A549 (cell line): ENCODE data around the gene FOXJ3. TPM values are rescaled to one million over a fixed set of nuclear protein-coding genes. Genes with fewer than 3 reads are reported as not detected.

Source experiments
- ATAC-seq, 2 experiments: fragments of 200-7000 bp in 1 of 2; fragments of >200 bp in 1 of 2; cut with Nextera tagmentation in 1 of 2; cut with Tn5 transposase in 1 of 2; 3 replicates each; pipeline versions ENCODE4 v1.8.0 to v1.9.1; 2018 to 2020; ENCODE audit warnings: mild to moderate bottlenecking in 1 of 2, moderate library complexity in 1 of 2
- CTCF ChIA-PET: fragments of 300-600 bp; sonication (Branson Sonifier 250); formaldehyde crosslinking; extraction: SDS; loops from one replicate; lab custom pipeline; 2021; ENCODE audit warnings: antibody characterized with exemption, inconsistent platforms; lab: Yijun Ruan, JAX
- POLR2A ChIA-PET: fragments of 350-600 bp; formaldehyde crosslinking; extraction: SDS; loops from one replicate; lab custom pipeline; 2021; ENCODE audit warnings: antibody characterized with exemption, inconsistent platforms; lab: Yijun Ruan, JAX
- DNase-seq, 2 experiments: peaks; one replicate each; pipeline versions ENCODE4 v3.0.0 to v3.0.0-alpha.2; 2011 to 2016; ENCODE audit warnings: low read depth in 1 of 2, low spot score in 1 of 2
- FAIRE-seq: peaks from 2 replicates; lab custom pipeline; 2011; peaks lifted over from hg19 to GRCh38; lab: Jason Lieb, UNC
- H3K27ac ChIP-seq, 2 experiments: fragments of >200 bp; sonication (Bioruptor Twin); formaldehyde crosslinking; 3 replicates each; pipeline ENCODE4 v1.5.1; 2016 to 2017
- H3K4me1 ChIP-seq: fragments of >200 bp; sonication (Bioruptor Twin); formaldehyde crosslinking; 3 replicates; pipeline ENCODE4 v1.6.1; 2016
- H3K4me2 ChIP-seq: fragments of >200 bp; sonication (Bioruptor Twin); formaldehyde crosslinking; 3 replicates; pipeline ENCODE4 v1.6.1; 2016
- H3K4me3 ChIP-seq: fragments of >200 bp; sonication (Bioruptor Twin); formaldehyde crosslinking; 3 replicates; pipeline ENCODE4 v1.5.1; 2016
- H3K9me3 ChIP-seq: fragments of >200 bp; sonication (Bioruptor Twin); formaldehyde crosslinking; 3 replicates; pipeline ENCODE4 v1.6.1; 2016
- BHLHE40 ChIP-seq: IDR thresholded peaks from 2 replicates; pipeline ENCODE4 v1.6.1; 2012; ENCODE audit warnings: low read depth, low read length, inconsistent platforms
- CBX2 ChIP-seq: fragments of 200-600 bp; sonication (generic); IDR thresholded peaks from 2 replicates; pipeline ENCODE4 v1.6.1; 2016; ENCODE audit warnings: low read depth, mild to moderate bottlenecking, borderline replicate concordance
- CBX8 ChIP-seq: fragments of 200-600 bp; sonication (generic); IDR thresholded peaks from 2 replicates; pipeline ENCODE4 v1.6.1; 2016
- CEBPB ChIP-seq, 2 experiments: fragments of >200 bp in 1 of 2; sonication (Bioruptor Twin) in 1 of 2; formaldehyde crosslinking in 1 of 2; IDR thresholded peaks; 2 replicates each; pipeline ENCODE4 v1.6.1; 2012 to 2016
- GATA3 ChIP-seq: IDR thresholded peaks from 2 replicates; pipeline ENCODE4 v1.6.1; 2012; ENCODE audit warnings: borderline replicate concordance
- HDAC2 ChIP-seq: fragments of 200-600 bp; sonication (generic); IDR thresholded peaks from 2 replicates; pipeline ENCODE4 v1.6.1; 2016
- HOXB13 ChIP-seq: fragments of 250-450 bp; sonication (Bioruptor Pico); IDR thresholded peaks from 2 replicates; pipeline ENCODE4 v1.5.0; 2020; ENCODE audit warnings: low read depth, mild to moderate bottlenecking, moderate library complexity
- HOXB5 ChIP-seq: fragments of 250-450 bp; sonication (Bioruptor Pico); IDR thresholded peaks from 2 replicates; pipeline ENCODE4 v1.5.0; 2020; ENCODE audit warnings: mild to moderate bottlenecking, moderate library complexity
- JUNB ChIP-seq: fragments of >200 bp; sonication (Bioruptor Twin); formaldehyde crosslinking; IDR thresholded peaks from 2 replicates; pipeline ENCODE4 v1.6.1; 2016
- KDM5A ChIP-seq: fragments of 200-600 bp; sonication (generic); IDR thresholded peaks from 2 replicates; pipeline ENCODE4 v1.6.1; 2016; ENCODE audit warnings: antibody characterized with exemption, mild to moderate bottlenecking
- MYC ChIP-seq: IDR thresholded peaks from 2 replicates; pipeline ENCODE4 v1.6.1; 2012; ENCODE audit warnings: mild to moderate bottlenecking, inconsistent platforms, low read length, improper control_type of control experiment, borderline replicate concordance
- NFE2L2 ChIP-seq: fragments of 150-350 bp; conservative IDR thresholded peaks from 2 replicates; pipeline ENCODE4 v1.6.1; 2014; ENCODE audit warnings: low read length
- PHF8 ChIP-seq: fragments of 200-600 bp; sonication (generic); IDR thresholded peaks from 2 replicates; pipeline ENCODE4 v1.6.1; 2016; ENCODE audit warnings: low read depth, mild to moderate bottlenecking, antibody characterized with exemption, moderate library complexity, borderline replicate concordance
- POLR2AphosphoS2 ChIP-seq: conservative IDR thresholded peaks from 2 replicates; pipeline ENCODE4 v1.6.1; 2012; ENCODE audit warnings: low read length, improper control_type of control experiment, inconsistent platforms
- RNF2 ChIP-seq: fragments of 200-600 bp; sonication (generic); IDR thresholded peaks from 2 replicates; pipeline ENCODE4 v1.6.1; 2016; ENCODE audit warnings: low read depth, mild to moderate bottlenecking, antibody characterized with exemption, moderate library complexity, borderline replicate concordance
- SMC3 ChIP-seq: fragments of >200 bp; sonication (Bioruptor Twin); formaldehyde crosslinking; IDR thresholded peaks from 3 replicates; pipeline ENCODE4 v1.6.1; 2018; ENCODE audit warnings: inconsistent platforms
- SREBF2 ChIP-seq: fragments of 450-650 bp; IDR thresholded peaks from 2 replicates; pipeline ENCODE4 v1.6.1; 2014; ENCODE audit warnings: mild to moderate bottlenecking, moderate library complexity
- TFCP2L1 ChIP-seq: fragments of 250-450 bp; sonication (Bioruptor Pico); IDR thresholded peaks from 2 replicates; pipeline ENCODE4 v1.5.0; 2021; ENCODE audit warnings: mild to moderate bottlenecking
- TP53 ChIP-seq: fragments of 250-450 bp; sonication (Bioruptor Pico); IDR thresholded peaks from 2 replicates; pipeline ENCODE4 v1.5.0; 2021; ENCODE audit warnings: mild to moderate bottlenecking, moderate library complexity
- ZFP36 ChIP-seq: fragments of 450-650 bp; IDR thresholded peaks from 2 replicates; pipeline ENCODE4 v1.6.1; 2014; ENCODE audit warnings: borderline replicate concordance; ENCODE audit not compliant: partially characterized antibody
- ZNF302 ChIP-seq: fragments of 250-450 bp; sonication (Bioruptor Pico); IDR thresholded peaks from 2 replicates; pipeline ENCODE4 v1.9.0; 2021; ENCODE audit warnings: inconsistent platforms, mild to moderate bottlenecking, moderate library complexity
- WGBS: methylation state at CpG from one replicate; pipeline ENCODE4 v1.1.6; 2017; ENCODE audit errors: missing lambda C conversion rate; 5-methylcytosine and 5-hydroxymethylcytosine counted together
- polyA plus RNA-seq, 4 experiments: library from polyadenylated mRNA; depleted of rRNA in 3 of 4; stranded (reverse); fragments of >200 nt; fragmentation: RNase III in 1 of 4; extraction: RNeasy Plus Mini Kit Qiagen cat#74134 plus additional on column Dnase treatment in 1 of 4; gene quantifications; 2 replicates in 3 of 4; 3 replicates in 1 of 4; pipeline ENCODE4 v1.2.3, GENCODE V29; 2011 to 2017
- TF ChIP-seq, protein P1 (sequence below): fragments of 250-450 bp; sonication (Bioruptor Pico); IDR thresholded peaks from 2 replicates; pipeline ENCODE4 v1.5.0; 2020; ENCODE audit warnings: low read depth, mild to moderate bottlenecking, moderate library complexity
- TF ChIP-seq, protein P2 (sequence below): fragments of 450-650 bp; IDR thresholded peaks from 2 replicates; pipeline ENCODE4 v1.6.1; 2014; ENCODE audit warnings: antibody characterized with exemption
- TF ChIP-seq, protein P3 (sequence below): fragments of >200 bp; sonication (Bioruptor Twin); formaldehyde crosslinking; IDR thresholded peaks from 3 replicates; pipeline ENCODE4 v1.6.1; 2016

FOXJ3 gene
- polyA plus RNA-seq, 2 of the 4 experiments (the other 2 are of a cell fraction): 16.8 to 45.0 TPM

DNA sequence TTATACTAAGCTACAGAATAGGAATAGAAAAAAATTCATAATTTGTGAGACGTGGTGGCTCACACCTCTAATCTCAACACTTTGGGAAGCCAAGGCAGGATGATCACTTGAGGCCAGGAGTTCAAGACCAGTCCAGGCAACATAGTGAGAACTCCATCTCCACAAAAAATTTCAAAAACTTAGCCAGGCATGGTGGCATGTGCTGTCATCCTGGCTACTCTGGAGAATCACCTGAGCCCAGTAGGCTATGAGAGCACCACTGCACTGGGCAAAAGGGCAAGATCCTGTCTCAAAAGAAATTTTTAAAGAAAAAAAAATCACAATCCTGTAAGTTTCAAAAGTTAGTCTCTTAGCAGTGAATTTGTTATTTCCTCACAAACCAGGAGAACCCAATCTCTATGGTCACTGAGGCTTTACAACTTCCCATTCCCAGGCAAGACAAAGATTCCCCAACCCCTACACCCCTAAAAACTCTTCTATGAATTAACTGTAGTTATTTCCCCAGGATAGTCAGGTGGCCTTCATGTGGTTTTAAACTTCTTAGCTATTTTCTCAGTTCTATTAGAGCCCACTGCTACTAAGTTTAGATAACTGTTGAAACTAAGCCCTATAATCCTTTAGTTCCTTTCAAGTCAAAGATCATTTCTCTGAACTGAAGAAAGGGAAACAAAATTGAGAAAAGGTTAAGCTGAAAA lies 74.5 kb downstream of the FOXJ3 start:
- CTCF ChIA-PET: no interaction called here
- Histone ChIP-seq H3K4me3 (no peak overlapping the region), H3K9me3 (no peaks in the 10 kb centered on the region)
- no peak for TF ChIP-seq CBX8
- TF ChIP-seq MYC: no peak
- no peak for TF ChIP-seq HDAC2
- no peak for TF ChIP-seq TFCP2L1 (CRISPR knock-in tag)
- TF ChIP-seq HOXB5: no peak
- no peak for TF ChIP-seq GATA3
- TF ChIP-seq, protein P1, sequence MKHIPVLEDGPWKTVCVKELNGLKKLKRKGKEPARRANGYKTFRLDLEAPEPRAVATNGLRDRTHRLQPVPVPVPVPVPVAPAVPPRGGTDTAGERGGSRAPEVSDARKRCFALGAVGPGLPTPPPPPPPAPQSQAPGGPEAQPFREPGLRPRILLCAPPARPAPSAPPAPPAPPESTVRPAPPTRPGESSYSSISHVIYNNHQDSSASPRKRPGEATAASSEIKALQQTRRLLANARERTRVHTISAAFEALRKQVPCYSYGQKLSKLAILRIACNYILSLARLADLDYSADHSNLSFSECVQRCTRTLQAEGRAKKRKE (CRISPR knock-in tag): no peak
- no peak for TF ChIP-seq POLR2AphosphoS2
- TF ChIP-seq BHLHE40: no peak
- no peak for TF ChIP-seq ZNF302
- TF ChIP-seq, protein P2, sequence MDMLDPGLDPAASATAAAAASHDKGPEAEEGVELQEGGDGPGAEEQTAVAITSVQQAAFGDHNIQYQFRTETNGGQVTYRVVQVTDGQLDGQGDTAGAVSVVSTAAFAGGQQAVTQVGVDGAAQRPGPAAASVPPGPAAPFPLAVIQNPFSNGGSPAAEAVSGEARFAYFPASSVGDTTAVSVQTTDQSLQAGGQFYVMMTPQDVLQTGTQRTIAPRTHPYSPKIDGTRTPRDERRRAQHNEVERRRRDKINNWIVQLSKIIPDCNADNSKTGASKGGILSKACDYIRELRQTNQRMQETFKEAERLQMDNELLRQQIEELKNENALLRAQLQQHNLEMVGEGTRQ: no peak
- no peak for TF ChIP-seq TP53 (CRISPR knock-in tag)
- no peak for TF ChIP-seq NFE2L2
- TF ChIP-seq JUNB: no peak
- TF ChIP-seq SMC3: no peak
- no peak for TF ChIP-seq KDM5A
- TF ChIP-seq, all 56 proteins: peak for 0
- Histone ChIP-seq H3K27ac (no peak overlapping the region), H3K4me1 (no peaks in the 10 kb centered on the region), H3K4me2 (no peak overlapping the region)
- no peak for ATAC-seq
- FAIRE-seq: no peak
- POLR2A ChIA-PET: no interaction called here
- 82% methylated on average over 1 of the region's 1 CpG for WGBS
- no peak for DNase-seq

DNA sequence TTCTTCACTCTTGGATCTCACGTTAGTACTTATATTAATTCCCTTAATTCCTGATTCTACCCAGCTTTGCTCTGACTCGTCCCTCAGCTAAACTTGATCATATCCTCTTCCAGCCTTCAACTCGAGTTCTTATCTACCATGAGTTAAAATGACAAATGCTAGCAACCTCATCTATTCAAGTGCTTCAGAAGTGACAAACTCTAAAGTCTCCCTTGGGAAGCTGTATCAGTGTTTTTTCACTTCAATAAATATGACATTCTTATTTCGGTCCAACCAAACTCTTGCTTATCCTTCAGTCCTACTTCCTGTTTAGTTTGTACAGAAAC lies 75.3 kb downstream of the FOXJ3 start:
- 81% methylated on average over 4 of the region's 4 CpGs for WGBS
- ChIA-PET POLR2A (no interaction called here), CTCF (no interaction called here)
- TF ChIP-seq PHF8 (no peak), CBX2 (no peak), RNF2 (no peak), ZFP36 (no peak), SREBF2 (no peak)
- TF ChIP-seq, protein P3, sequence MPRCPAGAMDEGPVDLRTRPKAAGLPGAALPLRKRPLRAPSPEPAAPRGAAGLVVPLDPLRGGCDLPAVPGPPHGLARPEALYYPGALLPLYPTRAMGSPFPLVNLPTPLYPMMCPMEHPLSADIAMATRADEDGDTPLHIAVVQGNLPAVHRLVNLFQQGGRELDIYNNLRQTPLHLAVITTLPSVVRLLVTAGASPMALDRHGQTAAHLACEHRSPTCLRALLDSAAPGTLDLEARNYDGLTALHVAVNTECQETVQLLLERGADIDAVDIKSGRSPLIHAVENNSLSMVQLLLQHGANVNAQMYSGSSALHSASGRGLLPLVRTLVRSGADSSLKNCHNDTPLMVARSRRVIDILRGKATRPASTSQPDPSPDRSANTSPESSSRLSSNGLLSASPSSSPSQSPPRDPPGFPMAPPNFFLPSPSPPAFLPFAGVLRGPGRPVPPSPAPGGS: no peak
- H3K4me1 ChIP-seq: no peaks in the 10 kb centered on the region
- H3K4me2 ChIP-seq: no peak overlapping the region
- DNase-seq: no peak
- H3K9me3 ChIP-seq: no peaks in the 10 kb centered on the region
- no peak for FAIRE-seq
- H3K4me3 ChIP-seq: no peak overlapping the region
- H3K27ac ChIP-seq: no peak overlapping the region
- ATAC-seq: no peak

DNA sequence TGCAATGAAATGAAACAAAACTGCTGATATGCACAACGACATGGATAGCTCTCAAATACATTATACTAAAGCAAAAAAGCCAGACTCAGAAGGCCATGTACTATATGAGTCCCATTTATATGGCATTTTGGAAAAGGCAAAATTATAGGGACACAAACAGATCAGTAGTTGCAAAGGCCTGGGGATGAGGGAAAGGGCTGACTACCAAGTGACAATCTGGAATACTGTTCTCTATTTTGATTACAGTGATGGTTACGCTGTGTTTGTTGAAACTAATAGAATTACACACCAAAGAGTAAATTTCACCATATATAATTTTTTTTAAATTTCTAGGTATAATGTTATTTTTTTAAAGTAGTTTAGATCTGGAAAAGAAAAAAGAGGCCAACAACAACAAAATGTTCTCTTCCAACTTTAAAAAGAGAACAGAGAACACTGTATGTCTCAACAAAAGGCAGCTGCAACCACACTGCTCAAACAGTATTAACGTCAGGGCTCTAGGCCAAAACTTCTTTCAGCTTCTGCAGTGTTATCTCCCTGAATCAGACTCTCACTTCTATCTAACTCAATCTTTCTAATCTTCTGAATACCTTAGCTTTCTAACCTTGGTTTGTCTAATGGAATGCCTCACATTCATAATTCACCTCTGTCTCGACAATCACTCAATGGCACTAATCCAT lies 75.8 kb downstream of the FOXJ3 start:
- POLR2A ChIA-PET: no interaction called here
- H3K27ac ChIP-seq: no peak overlapping the region

More for the DNA sequence above, 75.8 kb downstream of the FOXJ3 start:
- 85% methylated on average over 4 of the region's 4 CpGs for WGBS
- DNase-seq (no peak), ATAC-seq (no peak), FAIRE-seq (no peak)
- Histone ChIP-seq H3K4me2 (no peak overlapping the region), H3K9me3 (no peaks in the 10 kb centered on the region), H3K4me3 (no peak overlapping the region), H3K4me1 (no peaks in the 10 kb centered on the region)
- TF ChIP-seq HOXB13 (CRISPR knock-in tag) (no peak), CBX2 (no peak), KDM5A (no peak), NFE2L2 (no peak), CEBPB (IDR thresholded peaks at IDR 0.05) (no peak)
- TF ChIP-seq, protein P2: no peak
- CTCF ChIA-PET: no interaction called here
